ENCODE measurements around the gene EFCAB6.

DNA sequence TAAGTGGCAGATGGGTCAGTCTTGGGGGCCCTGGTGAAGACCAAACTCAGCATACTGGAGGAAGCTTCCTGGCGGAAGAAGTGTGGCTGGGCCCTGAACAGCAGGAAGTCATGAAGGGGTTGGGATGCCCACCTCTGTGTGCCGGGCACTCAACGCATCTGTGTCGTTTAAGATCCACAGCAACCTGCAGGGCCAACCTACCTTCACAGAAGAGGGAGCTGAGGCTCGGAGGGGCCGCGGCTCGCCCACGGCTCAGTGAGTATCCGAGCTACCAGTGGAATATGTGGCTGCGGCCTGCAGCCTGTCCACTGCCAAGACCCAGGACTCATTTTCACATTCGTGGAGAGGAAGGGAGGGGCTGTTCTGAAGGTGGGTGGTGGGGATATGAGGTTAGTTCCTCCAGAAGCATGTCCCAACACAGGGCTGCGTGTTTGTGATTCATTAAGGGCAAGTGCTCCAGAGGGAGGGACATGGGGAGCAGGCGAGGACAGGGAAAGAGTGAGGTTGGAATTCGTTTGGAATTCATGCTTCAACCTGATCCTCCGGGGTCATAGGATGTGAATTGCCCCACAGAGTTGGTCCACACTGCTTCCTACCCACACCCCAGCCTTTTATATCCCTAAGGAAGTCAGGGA lies 300.7 kb downstream of the EFCAB6 start:
- TF ChIP-seq, protein P1, sequence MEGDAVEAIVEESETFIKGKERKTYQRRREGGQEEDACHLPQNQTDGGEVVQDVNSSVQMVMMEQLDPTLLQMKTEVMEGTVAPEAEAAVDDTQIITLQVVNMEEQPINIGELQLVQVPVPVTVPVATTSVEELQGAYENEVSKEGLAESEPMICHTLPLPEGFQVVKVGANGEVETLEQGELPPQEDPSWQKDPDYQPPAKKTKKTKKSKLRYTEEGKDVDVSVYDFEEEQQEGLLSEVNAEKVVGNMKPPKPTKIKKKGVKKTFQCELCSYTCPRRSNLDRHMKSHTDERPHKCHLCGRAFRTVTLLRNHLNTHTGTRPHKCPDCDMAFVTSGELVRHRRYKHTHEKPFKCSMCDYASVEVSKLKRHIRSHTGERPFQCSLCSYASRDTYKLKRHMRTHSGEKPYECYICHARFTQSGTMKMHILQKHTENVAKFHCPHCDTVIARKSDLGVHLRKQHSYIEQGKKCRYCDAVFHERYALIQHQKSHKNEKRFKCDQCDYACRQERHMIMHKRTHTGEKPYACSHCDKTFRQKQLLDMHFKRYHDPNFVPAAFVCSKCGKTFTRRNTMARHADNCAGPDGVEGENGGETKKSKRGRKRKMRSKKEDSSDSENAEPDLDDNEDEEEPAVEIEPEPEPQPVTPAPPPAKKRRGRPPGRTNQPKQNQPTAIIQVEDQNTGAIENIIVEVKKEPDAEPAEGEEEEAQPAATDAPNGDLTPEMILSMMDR (IDR thresholded peaks at IDR 0.05) = no peak
- no peak for TF ChIP-seq POLR2A (IDR thresholded peaks at IDR 0.05; ENCODE audit: low read depth)
- no peak for TF ChIP-seq EP300 (IDR thresholded peaks at IDR 0.05)
